NCI-H345 treated with DMSO at 0.1 percent for 48 hours (cell line): ENCODE data around the gene SLC2A1.

Experiments used
- DNase-seq: peaks from one replicate; lab custom pipeline; 2025; ENCODE audit not compliant: unreplicated experiment; lab: John Stamatoyannopoulos, UW

Gene SLC2A1

DNA sequence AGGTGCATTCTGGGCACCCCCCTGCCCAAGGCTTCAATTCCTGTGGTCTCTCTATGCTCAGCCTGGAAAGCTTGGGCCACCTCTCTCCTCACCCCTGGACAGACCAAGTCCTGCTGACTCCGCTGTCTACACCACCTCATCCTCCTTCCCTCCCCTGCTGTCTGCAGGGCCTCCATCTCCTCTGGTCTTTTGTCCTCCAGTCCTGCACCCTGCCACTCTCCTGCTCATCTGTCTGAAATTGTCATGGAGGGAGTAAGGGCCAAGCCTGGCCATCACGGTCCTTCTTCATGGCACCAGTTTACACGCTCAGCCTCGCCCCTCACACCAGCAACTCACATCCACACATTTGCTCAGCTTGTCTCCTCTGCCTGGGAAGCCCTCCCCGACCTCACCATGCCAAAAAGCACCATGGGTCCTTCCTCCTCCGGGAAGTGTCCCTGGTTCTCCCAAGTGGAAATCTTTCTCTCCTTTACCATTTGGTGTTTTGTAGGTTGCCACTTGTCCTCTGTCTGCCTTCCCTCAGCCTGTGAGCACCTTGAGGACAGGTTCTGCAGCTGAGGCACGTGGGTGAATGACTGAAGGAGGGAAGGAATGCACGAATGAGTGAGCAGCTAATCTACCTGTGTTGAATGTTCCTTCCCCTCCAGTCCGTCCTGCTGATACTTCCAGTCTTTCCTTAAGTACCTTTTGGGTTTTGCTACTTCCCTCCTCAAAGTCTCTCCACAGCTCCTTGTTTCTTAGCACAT lies 2.1 kb upstream of the SLC2A1 start:
- no peak for DNase-seq

- no peak for DNase-seq
Measured at GRCh38 chr1:42960122-42960390, 1.4 kb upstream of the SLC2A1 start.

GRCh38 chr1:42957880-42958487 lies 684 bp downstream of the SLC2A1 start:
- peak; percentile 34 for DNase-seq

GRCh38 chr1:42957229-42957879 lies 1.3 kb downstream of the SLC2A1 start:
- DNase-seq: no peak

DNA sequence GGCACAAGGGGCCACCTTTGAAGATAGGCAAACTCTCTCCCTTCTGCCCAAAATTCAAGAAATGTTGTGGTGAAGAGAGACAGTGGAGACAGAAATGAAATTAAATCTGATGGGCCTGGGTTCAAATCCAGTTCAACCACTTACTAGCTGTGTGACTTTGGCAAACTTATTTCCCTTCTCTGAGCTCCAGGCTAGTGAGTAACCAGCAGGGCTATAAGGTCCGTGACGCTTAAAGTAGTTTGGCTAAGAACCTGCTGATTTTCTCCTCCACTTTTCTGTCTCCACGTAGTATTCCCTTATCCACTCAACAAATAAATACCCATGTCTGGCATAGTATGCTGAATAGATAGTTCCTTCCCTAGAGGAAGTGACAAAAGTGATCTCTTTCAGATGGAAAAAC lies 1.9 kb downstream of the SLC2A1 start:
- no peak for DNase-seq

DNA sequence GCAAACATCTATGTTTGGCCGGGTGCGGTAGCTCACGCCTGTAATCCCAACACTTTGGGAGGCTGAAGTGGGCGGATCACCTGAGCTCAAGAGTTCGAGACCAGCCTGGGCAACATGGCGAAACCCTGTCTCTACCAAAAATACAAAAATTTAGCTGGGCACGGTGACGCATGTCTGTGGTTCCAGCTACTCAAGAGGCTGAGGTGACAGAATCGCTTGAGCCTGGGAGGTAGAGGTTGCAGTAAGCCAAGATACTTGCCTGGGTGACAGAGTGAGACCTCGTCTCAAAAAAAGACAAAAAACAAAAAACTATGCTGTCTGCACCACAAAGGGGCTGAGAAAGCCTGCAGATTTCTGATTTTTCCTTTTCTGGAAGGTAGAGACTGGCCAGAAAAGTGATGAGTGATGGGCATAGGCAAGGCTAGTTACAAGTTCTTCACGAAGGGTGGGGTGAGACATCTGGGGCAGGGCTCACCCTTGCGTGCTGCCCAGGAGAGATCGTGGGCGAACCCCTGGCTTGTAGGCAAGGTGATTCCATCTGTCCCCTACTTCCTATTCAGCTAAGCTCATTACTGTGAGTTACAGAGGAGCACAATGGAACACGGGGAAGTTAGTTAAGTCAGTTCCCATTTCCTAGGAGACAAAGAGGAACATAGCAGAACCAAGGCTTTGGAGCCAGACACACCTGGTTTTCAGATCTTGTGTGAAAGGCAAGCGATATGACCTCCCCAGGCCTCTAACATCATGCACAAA lies 3.2 kb downstream of the SLC2A1 start:
- no peak for DNase-seq

GRCh38 chr1:42953182-42954180 lies 5.2 kb downstream of the SLC2A1 start:
- no peak for DNase-seq

DNA sequence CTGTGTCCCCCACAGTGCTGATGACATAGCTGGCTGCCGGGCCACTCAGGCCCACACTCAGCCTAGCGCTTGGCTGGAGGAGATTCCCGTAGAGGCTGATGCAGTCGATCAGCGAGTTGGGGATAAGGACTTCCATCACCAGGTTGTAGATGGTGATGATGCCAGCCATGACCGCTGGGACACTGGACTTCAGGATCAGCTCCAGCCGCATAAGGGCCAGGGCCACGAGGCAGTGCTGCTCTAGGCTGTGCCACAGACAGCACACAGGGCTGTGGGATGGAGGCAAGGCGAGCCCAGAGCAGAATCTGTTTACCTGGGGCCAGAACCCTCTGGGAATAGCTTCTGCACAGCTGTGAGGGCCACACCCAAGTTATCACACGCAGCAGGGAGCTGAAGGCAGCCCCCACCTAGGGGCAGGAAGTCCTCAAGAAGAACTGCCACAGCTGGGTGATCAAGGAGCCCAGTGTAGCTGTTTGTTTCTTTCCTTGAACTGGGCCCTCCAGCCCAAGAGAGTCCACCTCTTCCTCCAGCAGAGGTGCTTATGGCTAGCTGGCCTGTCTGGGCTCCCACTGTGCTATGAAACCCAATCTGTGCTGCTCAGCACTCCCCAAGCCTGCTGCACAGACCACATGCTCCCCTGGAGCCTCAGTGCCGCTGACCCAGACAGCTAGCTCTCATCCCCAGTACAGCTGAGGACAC lies 6.2 kb downstream of the SLC2A1 start:
- DNase-seq: no peak

GRCh38 chr1:42951588-42951987 lies 7.1 kb downstream of the SLC2A1 start:
- no peak for DNase-seq

DNA sequence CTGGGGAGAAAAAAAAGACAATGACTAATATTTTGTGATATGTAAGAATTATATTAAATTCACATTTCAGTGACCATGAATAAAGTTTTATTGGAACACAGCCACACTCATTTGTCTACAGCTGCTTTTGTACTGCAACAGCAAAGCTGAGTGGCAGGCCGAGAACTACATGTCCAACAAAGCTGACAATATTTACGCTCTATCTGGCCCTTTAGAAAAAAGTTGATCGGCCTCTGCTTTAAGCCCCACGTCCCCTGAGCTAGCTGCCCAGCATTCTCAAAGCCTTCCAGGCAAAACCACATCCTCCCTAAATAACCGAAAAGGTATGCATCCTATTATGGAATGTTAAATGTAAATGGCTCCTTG lies 8.6 kb downstream of the SLC2A1 start:
- DNase-seq: no peak

DNA sequence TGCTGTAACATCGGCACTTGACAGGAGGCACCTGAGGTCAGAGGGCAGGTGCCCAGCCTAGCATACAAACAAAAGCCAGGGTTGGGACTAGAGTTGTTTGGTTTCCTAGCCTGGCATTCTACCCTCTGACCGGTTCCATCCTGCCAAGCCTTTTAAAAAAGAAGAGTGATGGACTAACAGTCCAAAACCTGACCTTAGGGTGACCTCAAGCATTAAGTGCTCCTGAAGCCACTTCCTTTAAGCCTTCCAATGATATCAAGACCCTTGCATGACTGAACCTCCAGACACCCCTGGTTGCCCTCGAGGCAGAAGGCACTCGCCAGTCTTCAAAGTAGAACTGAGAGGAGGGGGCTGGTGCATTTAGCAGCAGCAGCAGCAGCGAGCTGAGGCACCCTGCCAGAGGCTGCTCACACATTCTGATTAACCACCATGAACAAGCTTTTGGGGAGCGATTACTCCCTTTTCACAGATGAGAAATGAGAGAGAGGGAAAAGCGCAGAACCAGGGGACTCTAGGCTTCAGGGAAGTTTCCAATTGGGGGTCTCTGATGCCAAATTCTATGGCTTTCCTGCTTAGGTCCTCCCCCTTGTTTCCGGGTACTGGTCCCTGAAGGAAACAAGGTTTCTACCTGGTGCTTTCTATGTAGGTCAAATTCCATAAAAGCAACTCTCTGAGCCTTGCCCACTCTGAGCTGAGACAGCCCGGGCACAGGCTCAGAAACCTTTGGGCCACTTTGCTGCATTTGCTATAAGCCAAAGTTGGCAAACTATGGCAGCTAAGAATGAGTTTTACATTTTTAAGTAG lies 9.2 kb downstream of the SLC2A1 start:
- DNase-seq: no peak

GRCh38 chr1:42947965-42948732 lies 10.5 kb downstream of the SLC2A1 start:
- DNase-seq: no peak

DNA sequence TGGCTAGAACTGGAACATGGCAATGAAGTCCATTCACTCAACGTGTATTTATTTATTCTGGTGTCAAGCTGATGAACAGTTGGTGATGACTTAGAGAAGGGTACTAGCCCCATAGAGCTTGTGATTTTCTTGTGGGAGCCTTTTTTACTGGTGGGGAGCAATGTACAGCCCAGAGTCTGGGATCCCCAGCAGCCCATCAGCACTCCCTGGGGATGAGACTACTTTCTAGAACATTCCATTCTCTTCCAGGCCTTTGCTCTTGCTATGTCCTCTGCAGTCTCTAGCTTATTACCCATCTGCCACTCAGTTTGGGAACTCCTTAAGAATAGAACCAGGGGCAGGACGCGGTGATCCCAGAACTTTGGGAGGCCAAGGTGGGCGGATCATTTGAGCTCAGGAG lies 11.6 kb downstream of the SLC2A1 start:
- no peak for DNase-seq

GRCh38 chr1:42946120-42946898 lies 12.4 kb downstream of the SLC2A1 start:
- DNase-seq: no peak

GRCh38 chr1:42945164-42945563 lies 13.5 kb downstream of the SLC2A1 start:
- DNase-seq: no peak

GRCh38 chr1:42944246-42944928 lies 14.3 kb downstream of the SLC2A1 start:
- no peak for DNase-seq

DNA sequence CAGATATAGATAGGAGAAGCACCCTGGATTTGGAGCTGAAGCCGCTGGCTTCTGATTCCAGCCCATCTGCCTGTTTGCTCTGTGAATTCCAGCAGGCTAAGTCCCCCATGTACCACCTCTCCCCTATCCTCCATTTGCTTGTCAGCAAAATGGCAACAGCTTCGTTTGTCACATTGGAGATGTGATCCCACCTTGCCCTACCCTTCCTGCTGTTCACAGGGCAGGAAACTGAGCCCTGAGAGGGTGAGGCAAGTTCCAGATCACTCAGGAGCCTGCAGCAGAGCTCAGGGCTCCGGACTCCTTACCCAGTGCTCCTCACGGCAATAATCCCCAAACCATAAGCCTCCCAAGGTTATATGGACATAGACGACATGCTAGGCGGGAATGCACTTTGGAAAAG lies 14.9 kb downstream of the SLC2A1 start:
- no peak for DNase-seq
